GM18526 (cell line): ENCODE data around the gene DNLZ.

Source experiments
- POLR2A ChIP-seq: IDR thresholded peaks from 3 replicates; pipeline ENCODE4 v1.6.1; 2011; ENCODE audit not compliant: insufficient read length; ENCODE audit errors: extremely low read depth

The DNLZ gene

DNA sequence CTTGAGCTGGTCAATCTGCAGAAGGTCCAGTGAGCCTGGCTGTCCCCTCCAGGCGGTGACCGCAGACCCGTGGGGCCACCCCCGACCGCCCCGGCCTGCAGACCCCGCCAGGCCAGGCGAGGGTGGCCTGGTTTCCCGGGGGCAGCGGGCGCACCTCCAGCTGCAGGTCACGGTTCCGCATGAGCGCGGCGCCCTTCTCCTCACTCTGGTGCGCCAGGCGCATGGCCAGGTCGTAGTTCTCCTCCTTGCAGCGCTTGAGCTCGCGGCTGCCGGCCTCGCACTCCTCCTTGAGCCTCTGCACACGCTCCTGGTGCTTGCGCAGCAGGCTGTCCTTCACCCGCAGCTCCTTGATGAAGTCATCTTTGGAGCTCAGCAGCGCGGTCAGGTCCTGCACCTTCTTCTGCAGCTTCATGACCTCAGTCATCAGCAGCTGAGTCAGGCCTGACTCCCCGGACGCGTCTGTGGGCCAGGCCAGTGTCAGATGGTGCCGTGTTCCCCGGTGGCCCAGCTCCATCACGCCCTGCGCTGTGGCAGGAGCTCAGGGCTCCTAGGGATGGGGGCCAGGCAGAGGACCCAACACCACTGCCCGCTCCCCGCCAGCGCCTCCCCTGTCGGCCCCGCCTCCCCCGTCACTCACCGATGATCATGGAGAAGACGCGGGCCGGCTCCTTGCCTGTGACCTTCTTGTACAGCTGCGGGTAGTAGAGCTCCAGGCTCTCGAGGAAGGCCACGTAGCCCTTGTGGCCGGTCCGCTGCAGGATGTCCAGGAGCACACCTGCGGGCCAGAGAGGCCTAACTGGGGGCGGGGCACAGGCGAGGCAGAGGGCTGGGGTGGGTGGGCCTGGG lies 7.4 kb upstream of the DNLZ start:
- no peak for TF ChIP-seq POLR2A

DNA sequence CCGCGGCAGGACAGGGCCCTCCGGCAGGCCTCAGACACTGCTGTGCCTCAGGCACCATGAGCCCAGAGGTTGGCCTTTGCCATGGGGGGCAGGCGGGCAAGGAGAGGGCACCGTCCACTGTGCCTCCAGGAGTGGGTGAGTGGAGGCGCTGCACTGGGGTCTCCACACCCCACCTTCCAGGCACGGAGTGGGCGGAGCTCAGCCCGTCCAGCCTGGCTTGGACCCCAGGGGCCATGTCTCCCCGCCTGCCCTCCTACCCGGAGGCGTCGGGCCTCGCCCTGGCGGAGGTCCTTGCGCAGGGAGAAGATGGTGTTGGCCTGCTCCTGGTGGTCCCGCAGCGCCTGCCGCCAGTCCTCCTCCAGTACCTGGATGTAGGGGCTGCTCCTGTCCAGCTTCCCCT lies 6.5 kb upstream of the DNLZ start:
- TF ChIP-seq POLR2A, result no peak

DNA sequence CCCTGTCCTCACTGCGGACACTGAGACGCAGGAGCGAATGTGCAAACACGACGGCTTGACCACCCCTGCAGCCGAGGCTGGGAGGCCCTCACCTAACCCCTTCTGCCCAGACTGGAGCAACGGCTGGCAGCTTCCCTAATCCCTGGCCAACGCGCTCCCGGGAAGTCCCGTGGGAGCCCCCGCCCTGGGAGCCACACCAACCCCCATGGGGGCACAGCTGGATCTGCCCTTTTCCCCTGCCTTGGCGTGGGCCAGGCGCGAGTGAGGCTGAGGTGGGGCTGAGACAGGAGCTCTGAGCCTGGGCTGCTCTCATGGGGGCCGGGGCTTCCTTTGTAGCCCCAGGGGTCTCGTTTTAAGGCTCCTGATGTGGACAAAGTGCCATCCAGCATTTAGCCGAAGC lies 4.6 kb upstream of the DNLZ start:
- TF ChIP-seq POLR2A, result no peak

DNA sequence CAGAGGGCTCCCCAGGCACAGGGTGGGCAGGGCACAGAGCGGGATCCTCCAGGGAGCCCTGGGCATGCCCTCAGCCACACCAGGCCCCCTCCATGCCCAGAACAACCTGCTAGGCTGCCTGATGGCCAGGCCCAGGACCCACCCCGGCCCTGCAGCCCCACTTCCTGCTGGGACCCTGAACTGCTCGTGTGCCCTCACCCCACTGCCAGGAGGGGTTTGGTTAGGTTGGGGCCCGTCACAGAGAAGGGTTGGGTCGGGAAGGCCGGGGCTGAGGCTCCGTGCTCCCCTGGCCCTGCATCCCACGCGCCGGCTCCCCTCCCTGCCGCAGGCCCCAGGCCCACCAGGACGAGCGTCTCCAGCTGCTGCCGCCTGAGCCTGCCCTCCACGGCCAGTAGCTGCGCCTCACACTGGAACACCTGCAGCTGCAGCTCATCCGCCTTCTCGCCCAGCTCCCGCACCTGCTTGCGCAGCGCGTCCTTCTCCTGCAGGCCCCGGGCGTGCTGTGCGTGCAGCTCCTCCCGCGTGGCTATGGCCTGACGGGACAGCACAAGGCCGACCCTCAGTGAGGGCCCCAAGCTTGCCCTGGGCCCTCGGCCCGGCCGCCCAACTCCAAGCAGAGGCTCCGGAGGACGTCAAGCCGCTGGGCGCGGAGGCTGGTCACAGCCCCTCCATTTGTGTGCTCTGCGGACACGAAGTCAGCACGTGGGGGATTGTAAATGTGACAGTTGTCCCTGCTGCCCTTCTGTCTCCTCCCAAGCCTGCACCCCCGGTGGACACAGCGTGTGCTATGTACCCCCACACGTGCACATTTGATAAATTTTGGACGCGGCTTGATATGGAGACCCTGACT lies 4.0 kb upstream of the DNLZ start:
- no peak for TF ChIP-seq POLR2A

DNA sequence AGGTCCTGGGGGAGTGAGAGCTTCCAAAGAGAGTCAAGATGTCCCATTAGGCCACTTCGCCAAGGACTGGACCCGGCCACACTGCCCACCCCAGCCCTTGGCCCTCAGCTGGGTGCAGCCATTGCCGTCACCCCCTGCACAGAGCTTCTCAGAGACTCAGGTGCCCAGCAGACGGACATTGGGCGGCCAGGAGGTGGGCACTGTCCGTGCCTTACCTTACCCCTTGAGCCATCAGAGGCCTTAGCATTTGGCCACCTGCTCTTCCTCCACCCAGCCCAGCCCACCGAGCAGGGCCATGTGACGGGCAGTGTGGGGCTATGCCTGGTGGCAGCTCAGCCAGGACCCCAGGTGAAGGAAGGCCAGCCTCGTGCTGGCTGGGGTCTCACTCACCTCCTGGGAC lies 3.3 kb upstream of the DNLZ start:
- no peak for TF ChIP-seq POLR2A

DNA sequence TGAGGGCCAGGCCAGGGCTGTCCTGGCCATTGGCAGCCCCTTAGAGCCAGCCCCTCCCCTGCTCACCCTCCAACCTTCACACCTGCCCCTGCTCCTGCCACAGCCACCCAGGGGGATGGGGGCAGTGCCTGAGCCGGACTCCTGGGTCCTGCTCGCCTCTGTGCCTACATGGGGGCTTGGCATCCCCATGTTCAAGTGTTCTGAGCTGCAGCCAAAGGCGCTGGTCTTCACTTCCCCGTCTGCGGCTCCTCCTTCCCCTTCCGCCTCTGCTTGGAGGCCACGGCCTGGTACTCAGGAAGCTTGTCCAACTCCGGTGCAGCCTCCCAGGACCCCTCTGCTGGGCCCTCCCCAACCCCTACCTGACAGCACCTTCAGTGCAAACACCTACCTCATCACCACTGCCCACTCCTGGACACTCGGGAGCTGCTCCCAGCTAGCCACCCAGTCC lies 2.3 kb upstream of the DNLZ start:
- no peak for TF ChIP-seq POLR2A

DNA sequence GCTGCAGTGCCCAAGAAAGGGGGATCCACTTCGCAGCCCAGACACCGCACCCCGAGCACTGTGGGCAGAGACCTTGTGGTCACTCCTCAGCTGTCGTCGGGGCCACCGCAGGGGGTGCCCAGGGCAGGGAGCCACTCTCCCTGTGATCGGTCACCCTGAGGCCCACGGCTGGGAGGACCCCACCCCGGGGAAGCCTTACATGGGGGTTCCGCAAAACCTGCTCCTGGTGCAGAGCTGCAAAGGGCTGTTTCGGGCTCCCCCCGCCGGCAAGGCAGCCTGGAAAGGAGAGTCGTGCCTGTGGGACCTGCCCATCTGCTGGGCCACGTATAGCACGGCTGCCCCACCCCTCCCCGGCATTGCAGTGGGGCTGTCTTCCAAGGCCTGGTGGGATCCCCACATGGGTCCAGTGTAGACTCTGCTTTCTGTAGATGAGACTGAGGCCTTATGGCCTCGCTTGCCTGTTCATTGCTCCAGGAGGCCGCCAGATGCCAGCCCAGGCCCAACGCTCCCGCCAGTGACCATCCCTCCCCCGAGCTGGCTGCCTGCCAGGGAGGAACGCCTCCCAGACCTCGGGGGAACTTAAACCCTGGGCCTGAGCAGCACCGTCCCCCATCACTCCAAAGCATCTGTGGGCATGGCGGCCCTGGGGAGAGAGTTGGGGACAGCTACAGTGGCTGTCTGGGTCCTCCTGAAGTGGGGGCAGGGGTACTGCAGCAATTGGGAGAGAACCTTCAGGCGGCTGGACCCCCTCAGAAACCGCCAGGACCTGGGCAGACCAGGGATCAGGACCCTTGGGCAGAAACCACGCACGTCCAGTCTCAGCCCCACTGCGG lies 1.6 kb upstream of the DNLZ start:
- TF ChIP-seq POLR2A, result no peak

DNA sequence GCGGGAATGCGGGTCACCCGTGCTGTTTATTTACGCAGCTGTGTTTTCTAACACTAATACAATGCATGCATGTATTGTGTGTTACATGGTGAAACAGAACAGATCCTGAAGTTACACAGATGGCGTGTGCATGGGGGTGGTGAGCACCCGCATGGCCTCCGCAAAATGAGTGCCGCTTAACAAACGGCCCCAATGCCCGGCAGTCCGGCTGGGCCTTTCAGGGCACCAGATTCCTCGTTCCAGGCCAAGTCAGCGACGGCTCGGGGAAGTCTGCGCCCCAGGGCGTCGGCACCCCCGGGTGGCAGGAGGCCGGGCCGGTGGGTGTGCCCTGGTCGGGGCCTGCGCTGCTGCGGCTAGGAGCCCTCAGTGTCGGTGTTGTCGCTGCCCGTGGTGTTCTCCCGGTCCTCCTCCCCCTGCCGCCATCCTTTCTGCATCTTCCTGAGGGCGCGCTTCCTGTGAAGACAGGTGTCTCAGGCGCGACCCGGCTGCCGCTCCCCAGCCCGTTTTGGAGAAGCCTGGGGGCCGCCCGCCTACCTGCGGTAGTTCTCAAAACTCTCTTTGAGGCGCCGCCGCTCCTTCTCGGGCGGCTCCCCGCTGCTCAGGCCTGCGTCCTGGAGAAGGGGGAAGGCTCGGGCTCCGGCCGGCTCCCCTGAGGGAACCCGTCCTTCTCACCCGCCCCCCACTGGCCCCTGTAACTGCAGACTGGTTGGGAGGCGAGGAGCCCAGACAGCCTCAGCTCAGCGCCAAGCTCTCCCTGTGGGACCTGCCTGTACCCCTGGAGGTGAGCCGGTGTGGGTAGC lies 605 bp upstream of the DNLZ start:
- TF ChIP-seq POLR2A, result no peak

DNA sequence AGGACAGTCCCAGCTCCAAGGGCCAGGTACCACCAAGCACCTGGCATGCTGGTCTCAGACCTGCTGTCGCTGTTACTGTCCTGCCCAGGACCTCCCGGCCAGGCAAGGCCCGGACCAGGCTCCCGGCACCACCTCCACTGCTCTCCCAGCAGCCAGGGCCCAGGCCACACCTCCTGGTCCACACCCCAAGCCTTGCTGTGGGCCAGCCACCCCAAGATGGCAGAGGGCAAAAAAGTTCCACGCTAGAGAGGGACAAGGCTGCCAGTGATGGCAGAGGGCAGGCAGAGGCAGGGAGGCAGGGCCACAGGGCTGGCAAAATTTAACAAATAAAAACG lies 1.1 kb downstream of the DNLZ start:
- no peak for TF ChIP-seq POLR2A

DNA sequence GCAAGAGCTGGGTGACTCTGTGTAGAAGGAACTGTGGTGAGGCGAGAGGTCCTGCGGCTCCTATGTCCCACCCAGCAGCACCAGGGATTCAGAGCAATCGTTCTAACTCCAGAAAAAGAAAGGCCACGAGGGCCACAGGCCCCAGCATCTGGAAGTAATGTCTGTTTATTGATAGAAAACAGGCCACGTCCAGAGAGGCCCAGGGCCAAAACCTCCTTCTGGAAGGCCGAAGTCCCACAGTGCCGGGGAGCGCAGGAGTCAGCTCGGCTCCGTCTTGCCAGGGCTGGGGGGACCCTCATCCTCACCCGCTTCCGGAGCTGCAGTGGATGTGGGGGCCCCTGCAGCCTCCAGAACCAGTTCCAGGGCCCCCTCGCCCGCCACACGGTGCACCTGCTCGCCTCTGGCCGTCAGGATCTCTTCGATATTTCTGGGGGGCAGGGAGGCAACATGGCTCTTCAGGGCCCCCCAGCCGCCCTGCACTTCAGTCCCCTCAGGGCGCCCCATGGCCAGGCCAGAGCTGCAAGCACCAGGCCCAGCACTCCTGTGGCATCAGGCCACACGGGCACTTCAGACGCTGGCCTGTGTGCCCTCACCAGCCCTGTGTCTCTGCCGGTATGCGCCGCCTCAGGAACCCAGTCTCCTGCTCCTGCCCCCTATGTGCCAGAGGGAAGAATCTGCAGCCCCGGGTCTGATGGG lies 1.6 kb downstream of the DNLZ start:
- TF ChIP-seq POLR2A, result no peak

DNA sequence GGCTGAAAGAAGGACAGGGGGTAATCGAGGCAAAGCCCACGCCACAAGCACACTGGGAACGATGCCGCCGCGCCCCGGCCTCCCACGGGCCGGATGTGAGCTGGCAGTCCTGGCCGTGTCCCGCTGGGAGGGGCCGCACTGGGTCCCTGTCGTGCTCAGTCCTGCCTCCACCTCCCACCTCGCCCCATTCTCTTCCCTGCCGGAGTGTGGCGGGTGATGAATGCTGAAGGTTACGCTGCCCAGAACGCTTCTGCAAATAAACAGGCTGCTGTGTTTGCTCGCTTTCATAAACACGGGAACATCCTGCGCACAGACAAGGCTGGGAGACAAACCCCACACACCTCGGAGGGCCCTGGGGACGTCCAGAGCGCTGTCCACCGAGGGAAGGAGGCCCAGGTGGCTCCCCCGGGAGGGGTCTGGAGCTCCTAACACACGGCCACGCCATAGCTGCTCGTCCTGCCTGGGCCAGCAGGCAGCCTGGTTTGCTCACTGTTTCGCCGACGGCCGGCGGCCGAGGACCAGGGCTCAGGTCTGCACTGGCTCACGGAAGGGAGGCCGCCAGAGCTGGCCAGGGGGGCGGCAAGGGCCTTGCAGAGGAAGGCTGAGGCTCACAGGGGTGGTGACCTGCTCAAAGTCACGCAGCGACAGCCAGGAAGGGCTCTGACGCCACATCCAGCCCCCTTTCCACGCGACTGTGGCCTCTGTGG lies 2.3 kb downstream of the DNLZ start:
- TF ChIP-seq POLR2A, result no peak

DNA sequence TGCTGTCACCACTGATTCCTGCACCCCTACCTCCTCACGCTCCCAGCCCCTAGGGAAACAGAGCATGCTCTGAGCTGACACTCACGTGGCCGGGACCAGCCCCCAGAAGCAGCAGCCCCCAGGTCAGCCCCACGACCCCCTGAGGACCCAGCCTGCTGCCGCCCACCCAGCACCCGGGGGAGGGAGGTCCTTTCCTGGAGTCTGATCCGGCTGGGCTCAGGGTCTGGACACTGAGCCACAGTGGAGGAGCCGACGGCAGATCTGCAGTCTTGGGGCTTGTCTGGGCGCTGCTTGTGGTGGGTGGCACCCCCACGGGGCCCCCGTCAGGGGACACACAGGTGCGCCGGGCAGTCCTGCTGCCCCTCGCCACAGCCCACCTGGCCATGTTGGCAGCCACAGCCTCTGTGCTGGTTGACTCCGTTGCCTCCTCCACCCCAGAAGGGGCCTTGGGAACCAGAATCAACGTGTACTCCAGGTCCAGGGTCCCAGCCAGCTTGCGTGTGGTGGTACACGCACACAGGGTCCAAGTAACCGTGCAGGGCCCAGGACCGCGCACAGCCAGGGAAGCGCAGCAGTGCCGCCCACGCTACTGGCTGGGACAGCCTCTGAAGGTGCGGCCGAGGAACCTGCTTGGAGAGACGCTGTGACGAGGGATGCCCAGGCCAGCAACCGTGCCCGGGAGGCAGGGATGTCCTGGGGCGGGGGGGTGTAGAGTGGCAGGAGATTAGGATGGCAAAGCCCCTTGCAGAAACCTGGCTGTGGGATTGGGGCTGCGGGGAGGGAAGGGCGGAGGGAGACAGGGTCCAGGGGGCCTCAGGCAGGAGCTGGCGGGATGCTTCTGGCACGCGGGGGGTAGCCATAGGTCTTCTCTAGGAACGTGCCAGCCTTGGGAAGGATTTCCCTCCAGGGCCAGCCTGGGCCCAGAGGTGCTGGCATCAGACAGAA lies 3.5 kb downstream of the DNLZ start:
- TF ChIP-seq POLR2A, result no peak
